B cell (primary cell): ENCODE data around the gene CETP. TPM values are rescaled to one million over a fixed set of nuclear protein-coding genes. Genes with fewer than 3 reads are reported as not detected.

Experiments used
- ATAC-seq: fragments of 200-7000 bp; cut with Tn5 transposase; one replicate; pipeline ENCODE4 v1.10.0; 2021; ENCODE audit warnings: low read depth, mild to moderate bottlenecking, moderate number of reproducible peaks, moderate library complexity
- CTCF ChIA-PET: fragments of 350-600 bp; sonication (Branson Sonifier 250); formaldehyde crosslinking; loops from one replicate; lab custom pipeline; 2021; ENCODE audit warnings: antibody characterized with exemption, inconsistent platforms; lab: Charles Lee
- POLR2A ChIA-PET: fragments of 350-600 bp; sonication (Branson Sonifier 250); formaldehyde crosslinking; loops from one replicate; lab custom pipeline; 2021; ENCODE audit warnings: antibody characterized with exemption; lab: Charles Lee
- DNase-seq: peaks from one replicate; pipeline ENCODE4 v3.0.0; 2013
- H2AFZ ChIP-seq: 2 replicates; pipeline ENCODE4 v1.6.1; 2012; ENCODE audit warnings: mild to moderate bottlenecking, low read depth, low read length; ENCODE audit not compliant: insufficient read depth, poor library complexity, severe bottlenecking
- H3K27ac ChIP-seq, 2 donors: 1 replicate in 1 of 2; 2 replicates in 1 of 2; pipeline ENCODE4 v1.5.1; 2012 to 2013; ENCODE audit warnings: low read length in 2 of 2, mild to moderate bottlenecking in 2 of 2, moderate library complexity in 1 of 2
- H3K27me3 ChIP-seq, 4 experiments: fragments of 200-600 bp in 1 of 4; sonication (generic) in 1 of 4; replicated peaks in 1 of 4; 1 replicate in 2 of 4; 2 replicates in 2 of 4; pipeline versions ENCODE4 v1.6.1 to v1.7.0; 2013 to 2016; ENCODE audit warnings: low read length in 3 of 4, mild to moderate bottlenecking in 2 of 4, mixed read lengths in 1 of 4, moderate library complexity in 1 of 4; ENCODE audit not compliant: insufficient read depth in 4 of 4, control insufficient read depth in 3 of 4; ENCODE audit errors: control extremely low read depth in 1 of 4
- H3K36me3 ChIP-seq, 2 experiments: replicated peaks in 1 of 2; 1 replicate in 1 of 2; 2 replicates in 1 of 2; pipeline versions ENCODE4 v1.6.1 to v1.7.1; 2013; ENCODE audit warnings: low read length in 1 of 2; ENCODE audit not compliant: insufficient read depth in 2 of 2, control insufficient read depth in 1 of 2; ENCODE audit errors: control extremely low read depth in 1 of 2, extremely low read depth in 1 of 2
- H3K4me1 ChIP-seq, 2 donors: fragments of 200-600 bp in 1 of 2; sonication (generic) in 1 of 2; 1 replicate in 1 of 2; 2 replicates in 1 of 2; pipeline versions ENCODE4 v1.5.1 to v1.6.1; 2013 to 2017; ENCODE audit warnings: low read length in 2 of 2; ENCODE audit not compliant: control insufficient read depth in 2 of 2, insufficient read depth in 2 of 2
- H3K4me2 ChIP-seq: replicated peaks from 2 replicates; pipeline ENCODE3; 2012; ENCODE audit warnings: mild to moderate bottlenecking, low read depth, low read length; ENCODE audit not compliant: poor library complexity, severe bottlenecking
- H3K4me3 ChIP-seq, 5 experiments: fragments of 200-600 bp in 1 of 5; sonication (generic) in 1 of 5; 1 replicate in 3 of 5; 2 replicates in 2 of 5; pipeline versions ENCODE4 v1.5.1 to v1.7.0; 2011 to 2016; ENCODE audit warnings: low read length in 4 of 5, mild to moderate bottlenecking in 4 of 5, low read depth in 2 of 5, control low read depth in 1 of 5, moderate library complexity in 1 of 5; ENCODE audit not compliant: insufficient read depth in 1 of 5; ENCODE audit errors: control extremely low read depth in 1 of 5, extremely low read depth in 1 of 5
- H3K79me2 ChIP-seq: fragments of 200-600 bp; sonication (generic); one replicate; pipeline ENCODE4 v1.6.0; 2016; ENCODE audit warnings: low read length; ENCODE audit not compliant: control insufficient read depth, insufficient read depth
- H3K9ac ChIP-seq: fragments of 200-600 bp; sonication (generic); 2 replicates; pipeline ENCODE4 v1.6.1; 2017; ENCODE audit warnings: mild to moderate bottlenecking, low read length, moderate library complexity
- H3K9me3 ChIP-seq, 3 donors: one replicate each; pipeline versions ENCODE4 v1.6.1 to v1.7.1; 2013; ENCODE audit warnings: low read length in 2 of 3; ENCODE audit not compliant: control insufficient read depth in 2 of 3, insufficient read depth in 1 of 3; ENCODE audit errors: control extremely low read depth in 1 of 3
- H4K20me1 ChIP-seq: 2 replicates; pipeline ENCODE4 v1.6.0; 2012; ENCODE audit warnings: mild to moderate bottlenecking, low read length; ENCODE audit not compliant: insufficient read depth, control insufficient read depth, poor library complexity, severe bottlenecking
- H3K27ac Mint-ChIP-seq: one replicate; pipeline ENCODE4 v1.8.0; 2021; ENCODE audit warnings: mixed read lengths
- H3K27me3 Mint-ChIP-seq: one replicate; pipeline ENCODE4 v1.8.0; 2021; ENCODE audit warnings: mixed read lengths
- H3K4me1 Mint-ChIP-seq: one replicate; pipeline ENCODE4 v1.8.0; 2021; ENCODE audit warnings: mixed read lengths
- H3K4me3 Mint-ChIP-seq: one replicate; pipeline ENCODE4 v1.8.0; 2021; ENCODE audit warnings: mixed read lengths
- H3K9me3 Mint-ChIP-seq: one replicate; pipeline ENCODE4 v1.8.0; 2022; ENCODE audit warnings: mixed read lengths; ENCODE audit not compliant: insufficient read depth
- EZH2 ChIP-seq: IDR thresholded peaks from 2 replicates; pipeline ENCODE4 v1.6.1; 2012; ENCODE audit warnings: borderline replicate concordance, low read depth, mild to moderate bottlenecking, moderate library complexity, low read length; ENCODE audit not compliant: insufficient read depth, poor library complexity, severe bottlenecking
- WGBS: methylation state at CpG from one replicate; pipeline ENCODE4 v1.1.5; 2013; ENCODE audit warnings: missing lambda C conversion rate; ENCODE audit not compliant: insufficient coverage; 5-methylcytosine and 5-hydroxymethylcytosine counted together
- intact Hi-C: fragments of 100-400 bp; cut with micrococcal nuclease; formaldehyde crosslinking; loops from one replicate; pipeline ENCODE4 v1.10.0; 2022
- polyA plus RNA-seq: library from polyadenylated mRNA; depleted of rRNA; stranded (reverse); fragments of >200 nt; gene quantifications from 2 replicates; pipeline ENCODE4 v1.2.3, GENCODE V29; 2012
- total RNA-seq, 2 donors: library from RNA; stranded (reverse); fragments of 120-200 nt in 1 of 2; gene quantifications; 1 replicate in 1 of 2; 2 replicates in 1 of 2; pipeline versions ENCODE4 v1.2.3 to v1.2.4, GENCODE V29; 2013 to 2022
- TF ChIP-seq, protein P1 (sequence below): fragments of 200-600 bp; IDR thresholded peaks from one replicate; pipeline ENCODE4 v1.8.0; 2022; ENCODE audit warnings: antibody characterized with exemption, mild to moderate bottlenecking

The CETP gene
- total and polyA plus RNA-seq, 2 donors (not counting 1 experiment from before 2014, with no cell fraction given): 0.18 to 1.3 TPM

- H4K20me1 ChIP-seq: no peaks in the 10 kb centered on the region
- ChIA-PET CTCF (interaction anchor here (1.0 to 7.0 kb wide), 10 partner anchors 8 to 111 kb away, joined by 3 to 65 read pairs (median 6); partner anchors contain the start of gene NLRC5), POLR2A (interaction anchor here (0.6 to 3.5 kb wide), 8 partner anchors 8 to 427 kb away, joined by 3 to 18 read pairs (median 4); partner anchors contain the start of gene NLRC5)
- no peak overlapping the region for H3K4me3 ChIP-seq
- no peak overlapping the region for H2AFZ ChIP-seq
- WGBS: 68% methylated on average over 14 of the region's 18 CpGs
- H3K4me2 ChIP-seq: peak overlapping the region; percentile 56
- DNase-seq (no peak), ATAC-seq (no peak)
- H3K9me3 ChIP-seq: no peaks in the 10 kb centered on the region
- H3K79me2 ChIP-seq: no peaks in the 10 kb centered on the region
- H3K9me3 Mint-ChIP-seq: no peaks in the 10 kb centered on the region
- H3K27ac ChIP-seq: peak overlapping the region in 1 of 2 donors; percentile 57
- H3K36me3 ChIP-seq: no peaks in the 10 kb centered on the region
- no peak overlapping the region for H3K9ac ChIP-seq
- no peaks in the 10 kb centered on the region for H3K27me3 Mint-ChIP-seq
- peaks cover 55 to 60% of the 10 kb centered on the region in 2 donors for H3K4me1 ChIP-seq
- H3K4me1 Mint-ChIP-seq: peaks cover 66% of the 10 kb centered on the region
- TF ChIP-seq, protein P1, sequence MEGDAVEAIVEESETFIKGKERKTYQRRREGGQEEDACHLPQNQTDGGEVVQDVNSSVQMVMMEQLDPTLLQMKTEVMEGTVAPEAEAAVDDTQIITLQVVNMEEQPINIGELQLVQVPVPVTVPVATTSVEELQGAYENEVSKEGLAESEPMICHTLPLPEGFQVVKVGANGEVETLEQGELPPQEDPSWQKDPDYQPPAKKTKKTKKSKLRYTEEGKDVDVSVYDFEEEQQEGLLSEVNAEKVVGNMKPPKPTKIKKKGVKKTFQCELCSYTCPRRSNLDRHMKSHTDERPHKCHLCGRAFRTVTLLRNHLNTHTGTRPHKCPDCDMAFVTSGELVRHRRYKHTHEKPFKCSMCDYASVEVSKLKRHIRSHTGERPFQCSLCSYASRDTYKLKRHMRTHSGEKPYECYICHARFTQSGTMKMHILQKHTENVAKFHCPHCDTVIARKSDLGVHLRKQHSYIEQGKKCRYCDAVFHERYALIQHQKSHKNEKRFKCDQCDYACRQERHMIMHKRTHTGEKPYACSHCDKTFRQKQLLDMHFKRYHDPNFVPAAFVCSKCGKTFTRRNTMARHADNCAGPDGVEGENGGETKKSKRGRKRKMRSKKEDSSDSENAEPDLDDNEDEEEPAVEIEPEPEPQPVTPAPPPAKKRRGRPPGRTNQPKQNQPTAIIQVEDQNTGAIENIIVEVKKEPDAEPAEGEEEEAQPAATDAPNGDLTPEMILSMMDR: no peak
- TF ChIP-seq EZH2: no peak
- H3K4me3 Mint-ChIP-seq: peak overlapping the region; percentile 54
- no peaks in the 10 kb centered on the region for H3K27me3 ChIP-seq
- intact Hi-C loops: no loop called here
- peak overlapping the region; percentile 88 for H3K27ac Mint-ChIP-seq
Measured at GRCh38 chr16:56972403-56973293, 10.9 kb downstream of the CETP start.

DNA sequence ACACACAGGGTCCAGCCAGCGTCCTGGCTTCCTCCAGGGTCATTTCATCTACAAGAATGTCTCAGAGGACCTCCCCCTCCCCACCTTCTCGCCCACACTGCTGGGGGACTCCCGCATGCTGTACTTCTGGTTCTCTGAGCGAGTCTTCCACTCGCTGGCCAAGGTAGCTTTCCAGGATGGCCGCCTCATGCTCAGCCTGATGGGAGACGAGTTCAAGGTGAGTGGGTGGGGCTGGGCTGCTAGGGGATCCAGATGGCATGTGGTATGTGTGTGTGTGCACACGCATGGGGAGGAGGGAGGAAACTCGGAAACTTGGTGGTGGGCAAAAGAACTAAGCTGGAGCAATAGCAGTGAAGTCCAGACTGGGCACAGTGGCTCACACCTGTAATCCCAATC lies 11.5 kb downstream of the CETP start:
- Histone ChIP-seq H4K20me1 (no peaks in the 10 kb centered on the region), H3K27ac (peak overlapping the region in 1 of 2 donors; percentile 57), H3K4me2 (peak overlapping the region; percentile 56), H3K4me3 (no peak overlapping the region), H3K36me3 (no peaks in the 10 kb centered on the region), H3K9me3 (no peaks in the 10 kb centered on the region), H3K4me1 (peaks cover 55 to 63% of the 10 kb centered on the region in 2 donors), H3K27me3 (no peaks in the 10 kb centered on the region), H2AFZ (no peak overlapping the region), H3K9ac (no peak overlapping the region), H3K79me2 (no peaks in the 10 kb centered on the region)
- Mint-ChIP-seq H3K4me3 (peak overlapping the region; percentile 54), H3K9me3 (no peaks in the 10 kb centered on the region), H3K4me1 (peaks cover 72% of the 10 kb centered on the region), H3K27me3 (no peaks in the 10 kb centered on the region), H3K27ac (peak overlapping the region; percentile 88)
- no peak for ATAC-seq
- CTCF ChIA-PET: interaction anchor here (1.0 to 7.0 kb wide), 6 partner anchors 9 to 72 kb away, joined by 4 to 65 read pairs (median 16); partner anchors contain the start of gene NLRC5
- WGBS: 85% methylated on average over 9 of the region's 9 CpGs
- POLR2A ChIA-PET: interaction anchor here (1.5 to 2.8 kb wide), 2 partner anchors 16 to 31 kb away, joined by 4 to 13 read pairs; partner anchors contain the start of gene NLRC5
- TF ChIP-seq EZH2: no peak
- TF ChIP-seq, protein P1: no peak
- intact Hi-C loops: no loop called here
- no peak for DNase-seq
